SJCRH30 (cell line): Measurements from ENCODE around the gene PUSL1. TPM values are rescaled to one million over a fixed set of nuclear protein-coding genes. Genes with fewer than 3 reads are reported as not detected.
A peak's percentile ranks its signal among the peaks of the same experiment; 100 is the strongest.

Source experiments
- DNase-seq, 2 experiments: peaks; one replicate each; pipeline ENCODE4 v3.0.0-alpha.2; 2015 to 2020
- H3K27ac ChIP-seq: fragments of 250-450 bp; sonication (Bioruptor Pico); 2 replicates; pipeline ENCODE4 v1.5.1; 2020; ENCODE audit warnings: mild to moderate bottlenecking, moderate library complexity
- H3K27me3 ChIP-seq: fragments of 250-450 bp; sonication (Bioruptor Pico); 2 replicates; pipeline ENCODE4 v1.5.1; 2020; ENCODE audit warnings: mild to moderate bottlenecking, moderate library complexity
- H3K36me3 ChIP-seq: fragments of 250-450 bp; sonication (Bioruptor Pico); 2 replicates; pipeline ENCODE4 v1.5.1; 2020; ENCODE audit warnings: mild to moderate bottlenecking, moderate library complexity
- H3K4me1 ChIP-seq: fragments of 250-450 bp; sonication (Bioruptor Pico); 2 replicates; pipeline ENCODE4 v1.5.1; 2020; ENCODE audit warnings: mild to moderate bottlenecking, moderate library complexity
- H3K4me3 ChIP-seq: fragments of 250-450 bp; sonication (Bioruptor Pico); 2 replicates; pipeline ENCODE4 v1.5.1; 2020; ENCODE audit warnings: mild to moderate bottlenecking, moderate library complexity
- H3K9me3 ChIP-seq: fragments of 250-450 bp; sonication (Bioruptor Pico); replicated peaks from 2 replicates; pipeline ENCODE4 v1.5.1; 2020; ENCODE audit warnings: mild to moderate bottlenecking, moderate library complexity
- total RNA-seq: library from RNA; depleted of rRNA; stranded (reverse); fragments of >200 nt; shearing (Covaris generic); gene quantifications from 2 replicates; pipeline ENCODE4 v1.2.3, GENCODE V29; 2014

PUSL1 gene
- total RNA-seq, 1 experiment from 2014 or later, result 25.3 TPM

DNA sequence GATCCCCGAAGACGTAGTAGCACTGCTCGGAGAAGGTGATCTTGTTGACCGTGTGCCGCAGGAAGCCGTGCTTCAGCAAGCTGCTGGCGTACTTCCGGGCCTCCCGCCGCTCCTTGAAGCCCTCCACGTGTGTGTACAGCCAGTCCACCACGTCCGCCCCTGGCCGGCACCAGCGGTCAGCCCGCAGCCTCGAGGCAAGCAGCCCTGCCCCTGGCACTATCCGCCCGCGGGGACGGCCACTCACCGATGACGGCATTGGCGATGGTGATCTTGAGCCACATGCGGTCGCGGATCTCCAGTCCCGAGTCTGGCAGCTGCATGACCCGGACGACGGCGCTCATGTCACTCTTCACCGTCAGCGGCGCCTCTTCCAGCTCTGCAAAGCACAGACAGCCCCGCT, 29.9 kb downstream of the PUSL1 start:
- Histone ChIP-seq H3K9me3 (no peaks in the 10 kb centered on the region), H3K4me1 (no peaks in the 10 kb centered on the region; the same call in 1 of the 2 replicates), H3K36me3 (peaks cover 12% of the 10 kb centered on the region), H3K27me3 (no peaks in the 10 kb centered on the region), H3K27ac (no peak overlapping the region), H3K4me3 (no peak overlapping the region)
- no peak for DNase-seq

DNA sequence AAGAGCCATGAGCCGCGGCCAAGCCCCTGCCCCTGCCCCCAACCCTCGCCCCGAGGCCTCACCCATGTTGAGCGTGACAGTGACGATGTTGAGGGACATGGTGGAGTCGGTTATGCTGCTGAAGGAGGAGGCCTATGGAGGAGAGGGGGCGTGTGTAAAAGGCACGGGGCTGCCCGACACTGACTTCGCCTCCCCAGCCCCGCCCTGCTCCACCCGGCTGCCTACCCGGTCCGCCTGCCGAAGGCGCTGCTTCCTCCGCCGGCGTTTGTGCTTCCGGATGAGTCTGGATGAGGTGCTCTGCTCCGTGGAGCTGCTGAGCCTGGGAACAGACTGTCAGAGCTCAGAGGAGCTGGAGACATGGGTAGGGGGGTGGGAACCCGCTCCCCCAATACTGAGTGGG, 31.8 kb downstream of the PUSL1 start:
- no peaks in the 10 kb centered on the region; the same call in 1 of the 2 replicates for H3K4me1 ChIP-seq
- H3K27ac ChIP-seq, result no peak overlapping the region
- H3K27me3 ChIP-seq, result no peaks in the 10 kb centered on the region
- H3K9me3 ChIP-seq, result no peaks in the 10 kb centered on the region
- H3K36me3 ChIP-seq, result peaks cover 12% of the 10 kb centered on the region
- no peak for DNase-seq
- H3K4me3 ChIP-seq, result no peak overlapping the region

DNA sequence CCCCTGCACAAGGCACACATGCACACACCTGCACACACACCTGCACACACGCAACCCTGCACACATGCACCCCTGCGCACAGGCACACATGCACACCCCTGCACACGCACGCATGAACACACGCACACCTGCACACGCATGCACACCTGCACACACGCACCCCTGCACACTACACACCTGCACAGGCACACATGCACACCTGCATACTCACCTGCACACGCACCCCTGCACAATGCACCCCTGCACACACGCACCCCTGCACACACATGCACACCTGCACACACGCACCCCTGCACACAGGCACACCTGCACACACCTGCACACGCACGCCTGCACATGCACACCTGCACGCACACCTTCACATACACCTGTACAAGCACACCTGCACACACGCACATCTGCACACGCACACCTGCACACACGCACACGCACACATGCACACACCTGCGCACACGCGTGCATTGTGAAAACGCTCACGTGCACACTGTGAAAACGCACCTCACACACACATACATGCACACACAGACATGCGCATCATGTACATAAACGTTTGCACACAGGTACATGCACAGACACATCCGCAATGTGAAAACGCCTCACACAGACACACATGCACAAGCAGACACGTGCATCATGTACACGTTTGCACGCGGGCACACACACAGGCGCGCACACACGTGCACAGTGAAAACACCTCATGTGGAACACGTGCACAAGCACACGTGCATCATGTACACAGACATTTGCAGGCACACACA, 32.6 kb downstream of the PUSL1 start:
- H3K4me3 ChIP-seq, result no peak overlapping the region
- DNase-seq, result no peak
- H3K36me3 ChIP-seq, result peaks cover 12% of the 10 kb centered on the region
- H3K27me3 ChIP-seq, result no peaks in the 10 kb centered on the region
- H3K27ac ChIP-seq, result no peak overlapping the region
- H3K9me3 ChIP-seq, result no peaks in the 10 kb centered on the region
- H3K4me1 ChIP-seq, result no peaks in the 10 kb centered on the region; the same call in 1 of the 2 replicates

DNA sequence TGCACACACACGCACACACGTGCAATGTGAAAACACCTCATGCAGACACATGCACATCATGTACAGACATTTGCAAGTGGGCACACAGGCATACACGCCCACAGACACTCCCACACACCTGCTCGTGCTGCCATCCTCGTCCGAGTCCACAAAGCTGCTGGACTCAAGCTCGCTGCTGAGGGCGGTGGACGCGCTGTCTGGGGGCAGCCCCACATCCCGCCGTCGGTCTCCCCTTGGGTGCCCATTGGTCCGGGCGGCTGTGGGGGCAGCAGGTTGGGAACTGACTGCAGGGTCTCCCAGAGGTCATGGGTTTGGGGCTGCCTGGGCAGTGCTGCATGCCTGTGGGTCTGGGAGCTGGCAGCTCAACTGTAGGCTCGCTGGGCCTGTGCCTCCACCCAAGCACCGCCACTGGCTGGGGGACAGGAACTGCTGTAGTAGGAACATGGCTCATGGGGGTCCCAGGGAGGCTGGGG, 33.2 kb downstream of the PUSL1 start:
- no peaks in the 10 kb centered on the region for H3K9me3 ChIP-seq
- H3K36me3 ChIP-seq, result peaks cover 12% of the 10 kb centered on the region
- no peaks in the 10 kb centered on the region; the same call in 1 of the 2 replicates for H3K4me1 ChIP-seq
- DNase-seq, result no peak
- no peaks in the 10 kb centered on the region for H3K27me3 ChIP-seq
- no peak overlapping the region for H3K4me3 ChIP-seq
- no peak overlapping the region for H3K27ac ChIP-seq

DNA sequence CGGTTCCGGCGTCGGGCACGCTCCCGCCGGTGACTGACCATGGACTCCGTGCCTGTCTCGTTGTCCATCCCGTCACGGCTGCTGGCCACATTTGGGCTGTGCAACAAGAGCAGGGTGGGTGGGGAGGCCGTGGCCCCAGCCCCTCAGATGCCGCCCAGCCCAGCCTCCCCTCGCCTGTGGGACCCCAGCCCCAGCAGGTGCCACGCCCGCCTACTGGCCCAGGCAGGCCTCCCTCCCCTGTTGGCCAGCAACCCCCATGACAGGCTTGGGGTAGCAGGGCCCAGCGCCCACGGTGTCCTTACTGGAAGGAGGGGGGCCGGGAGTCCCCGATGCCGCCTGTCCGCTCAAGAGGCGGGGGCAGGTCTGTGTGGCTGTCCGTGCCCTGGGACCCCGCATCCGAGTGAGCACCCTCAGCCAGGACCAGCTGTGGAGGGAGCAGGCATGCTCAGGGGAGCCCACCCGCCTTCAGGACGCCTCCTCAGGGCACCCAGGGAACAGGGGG, 33.7 kb downstream of the PUSL1 start:
- Histone ChIP-seq H3K27me3 (no peaks in the 10 kb centered on the region), H3K4me1 (no peaks in the 10 kb centered on the region; the same call in 1 of the 2 replicates), H3K9me3 (no peaks in the 10 kb centered on the region), H3K4me3 (no peak overlapping the region), H3K27ac (no peak overlapping the region), H3K36me3 (peaks cover 12% of the 10 kb centered on the region)
- no peak for DNase-seq

DNA sequence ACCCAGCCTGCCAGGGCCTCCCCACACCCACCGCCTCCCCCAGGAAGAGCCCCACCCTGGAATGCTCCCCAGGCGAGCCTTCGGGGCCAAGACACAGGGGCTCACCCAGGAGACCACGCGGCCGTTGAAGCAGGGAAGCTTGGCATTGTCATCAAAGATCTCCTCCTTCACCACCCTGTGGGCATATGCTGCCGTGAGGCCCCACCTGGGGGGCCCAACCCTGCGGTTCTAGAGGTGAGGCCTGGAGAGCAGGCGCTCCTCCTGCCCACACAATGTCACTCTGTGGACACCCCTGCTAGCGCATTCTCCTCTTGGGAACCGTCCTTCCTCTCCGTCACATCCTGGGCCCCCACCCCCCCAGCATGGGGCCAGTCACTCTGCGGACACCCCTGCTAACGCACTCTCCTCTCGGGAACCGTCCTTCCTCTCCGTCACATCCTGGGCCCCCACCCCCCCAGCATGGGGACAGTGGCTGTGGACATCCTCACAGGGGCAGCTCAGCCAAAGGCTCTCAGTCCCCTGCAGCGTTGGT, 34.3 kb downstream of the PUSL1 start:
- H3K4me3 ChIP-seq, result no peak overlapping the region
- DNase-seq, result no peak

DNA sequence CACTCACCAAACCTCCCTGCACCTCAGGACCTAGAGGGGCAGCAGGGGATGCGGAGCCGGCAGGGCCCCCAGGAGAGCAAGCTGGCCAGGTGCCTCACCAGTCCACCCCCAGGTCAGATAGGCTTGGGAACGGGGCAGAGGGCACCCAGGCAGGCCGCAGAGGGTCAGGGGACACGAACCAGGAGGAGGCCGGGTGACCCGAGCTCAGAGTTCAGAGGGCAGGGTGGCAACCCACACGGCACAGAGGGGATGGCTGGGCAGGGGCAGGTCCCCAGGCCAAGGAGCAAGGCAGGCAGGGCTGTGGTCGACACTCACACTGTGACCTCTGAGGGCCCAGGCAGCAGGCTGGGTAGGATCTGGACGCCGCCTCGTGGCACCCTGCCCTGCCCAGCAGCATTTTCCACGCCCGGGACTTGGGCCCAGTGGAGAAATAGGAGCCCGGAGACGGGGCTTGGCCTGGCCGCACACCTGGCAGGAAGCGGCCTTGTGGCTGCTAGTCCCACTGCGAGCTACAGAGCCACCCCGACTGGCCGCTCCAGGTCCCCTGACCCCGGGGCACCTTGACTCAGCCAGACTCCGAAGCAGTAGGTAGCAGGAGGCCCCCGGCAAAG, 35.5 kb downstream of the PUSL1 start:
- Histone ChIP-seq H3K9me3 (no peaks in the 10 kb centered on the region), H3K36me3 (peaks cover 6% of the 10 kb centered on the region; the same call in 1 of the 2 replicates), H3K27me3 (no peaks in the 10 kb centered on the region), H3K4me3 (no peak overlapping the region), H3K27ac (no peak overlapping the region), H3K4me1 (no peaks in the 10 kb centered on the region; the same call in 1 of the 2 replicates)
- no peak for DNase-seq

More for the DNA sequence above, 34.3 kb downstream of the PUSL1 start:
- no peaks in the 10 kb centered on the region; the same call in 1 of the 2 replicates for H3K4me1 ChIP-seq
- H3K9me3 ChIP-seq, result no peaks in the 10 kb centered on the region
- no peak overlapping the region for H3K27ac ChIP-seq
- peaks cover 12% of the 10 kb centered on the region for H3K36me3 ChIP-seq
- H3K27me3 ChIP-seq, result no peaks in the 10 kb centered on the region

DNA sequence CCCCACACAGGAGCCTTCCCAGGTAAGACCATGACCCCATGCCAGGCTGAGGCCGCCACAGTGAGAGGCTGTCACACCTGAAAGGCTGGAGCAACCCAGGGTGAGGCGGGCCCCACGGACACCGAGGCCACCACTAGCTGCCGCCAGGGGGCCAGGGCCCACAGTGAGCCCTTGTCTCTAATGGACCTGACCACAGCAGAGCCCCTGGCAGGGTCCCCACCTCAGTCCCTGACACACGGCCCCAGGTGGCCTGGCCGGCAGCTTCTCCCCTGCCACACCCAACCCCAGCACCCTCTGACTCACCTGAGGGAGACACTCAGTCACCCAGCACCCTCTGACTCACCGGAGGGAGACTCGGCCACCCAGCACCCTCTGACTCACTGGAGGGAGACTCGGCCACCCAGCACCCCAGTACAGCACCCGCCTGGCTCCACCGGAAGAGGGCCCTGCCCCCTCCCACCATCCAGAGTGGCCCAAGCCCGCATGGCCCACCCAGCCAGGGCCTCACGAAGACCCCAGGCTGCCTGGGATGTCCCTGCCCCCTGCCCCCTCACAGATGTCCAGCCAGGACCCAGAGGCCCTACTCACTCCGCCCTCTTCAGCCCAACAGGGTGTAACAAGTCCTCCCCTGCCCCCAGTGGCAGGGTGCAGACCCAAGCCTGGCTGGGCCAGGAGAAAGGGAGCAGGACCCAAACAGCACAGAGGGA, 36.4 kb downstream of the PUSL1 start:
- Histone ChIP-seq H3K27ac (no peak overlapping the region), H3K9me3 (no peaks in the 10 kb centered on the region), H3K27me3 (no peaks in the 10 kb centered on the region), H3K4me1 (no peaks in the 10 kb centered on the region; the same call in 1 of the 2 replicates), H3K4me3 (no peak overlapping the region), H3K36me3 (peaks cover 6% of the 10 kb centered on the region; the same call in 1 of the 2 replicates)
- DNase-seq, result no peak

DNA sequence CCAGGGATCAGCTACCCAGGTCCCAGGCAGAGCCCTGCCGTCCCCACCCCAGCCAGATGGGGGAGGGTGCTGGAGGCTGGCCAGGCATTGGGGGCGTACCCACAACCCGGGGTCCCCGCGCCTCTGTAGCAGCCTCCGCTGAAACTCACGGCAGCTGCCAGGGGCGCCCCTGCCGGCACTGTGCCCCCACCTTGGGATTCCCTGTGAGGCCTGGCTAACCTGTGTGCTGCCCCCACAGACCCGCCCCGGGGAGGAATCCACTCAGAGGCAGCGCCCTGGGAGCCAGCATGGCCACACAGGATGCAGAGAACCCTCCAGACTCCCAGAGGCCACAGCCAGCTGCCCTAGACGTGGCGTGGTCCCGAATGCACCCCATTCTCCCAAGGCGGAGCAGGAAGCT, 37.0 kb downstream of the PUSL1 start:
- peaks cover 6% of the 10 kb centered on the region; the same call in 1 of the 2 replicates for H3K36me3 ChIP-seq
- no peak overlapping the region for H3K4me3 ChIP-seq
- no peaks in the 10 kb centered on the region for H3K27me3 ChIP-seq
- no peaks in the 10 kb centered on the region for H3K9me3 ChIP-seq
- H3K4me1 ChIP-seq, result no peaks in the 10 kb centered on the region; the same call in 1 of the 2 replicates
- H3K27ac ChIP-seq, result no peak overlapping the region
- DNase-seq, result no peak

DNA sequence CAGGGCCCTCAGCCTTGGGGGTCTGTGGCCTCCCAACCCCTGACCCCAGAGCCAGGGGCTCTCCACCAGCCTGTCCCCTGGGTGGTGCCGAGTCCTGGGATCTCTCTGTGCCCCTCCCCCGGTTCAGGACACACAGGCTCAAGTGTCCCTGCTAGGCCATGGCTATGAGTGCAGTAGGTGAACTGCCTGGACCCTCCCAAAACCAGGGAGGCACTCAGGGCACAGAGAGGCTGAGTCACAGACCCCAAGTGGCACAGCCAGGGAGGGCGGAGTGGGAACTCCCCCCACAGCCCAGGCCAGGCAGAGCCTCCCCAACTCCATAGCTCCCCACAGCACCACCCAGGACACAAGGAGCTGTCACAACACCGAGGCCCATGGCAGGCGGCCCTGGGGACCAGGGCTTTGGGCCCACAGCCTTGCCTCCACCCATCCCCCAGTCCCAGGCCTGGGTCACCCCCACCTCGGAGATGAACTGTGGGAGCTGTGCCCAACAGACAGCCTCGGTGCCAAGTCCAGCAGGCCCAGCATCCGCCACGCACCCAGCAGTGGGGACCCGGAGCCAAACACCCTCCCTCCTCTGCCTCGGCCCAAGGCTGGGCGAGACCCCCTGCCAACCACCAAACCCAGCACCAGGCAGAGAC, 37.6 kb downstream of the PUSL1 start:
- H3K4me1 ChIP-seq, result no peaks in the 10 kb centered on the region; the same call in 1 of the 2 replicates

DNA sequence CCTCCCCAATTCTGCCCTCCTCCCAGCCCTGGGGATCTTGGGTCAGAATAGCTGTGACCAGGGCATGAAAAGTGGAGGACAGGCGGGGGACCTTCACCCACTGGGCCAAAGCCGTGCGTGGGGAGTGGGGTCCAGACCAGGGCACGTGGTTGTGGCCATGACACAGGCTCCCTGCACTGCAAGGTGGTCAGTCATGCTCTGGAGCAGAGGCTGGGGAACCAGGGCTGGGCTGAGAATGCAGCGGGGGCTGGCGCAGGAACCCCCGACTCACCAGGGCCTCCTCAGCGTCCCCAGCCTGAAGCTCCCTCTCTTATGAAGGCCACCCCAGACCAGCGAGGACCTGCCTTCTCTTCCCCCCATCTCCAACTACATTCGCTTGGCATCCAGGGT, 38.1 kb downstream of the PUSL1 start:
- Histone ChIP-seq H3K4me3 (no peak overlapping the region), H3K4me1 (peaks cover 2% of the 10 kb centered on the region), H3K27me3 (no peaks in the 10 kb centered on the region), H3K9me3 (no peaks in the 10 kb centered on the region), H3K36me3 (no peaks in the 10 kb centered on the region), H3K27ac (no peak overlapping the region)
- no peak for DNase-seq

More for the DNA sequence above, 37.6 kb downstream of the PUSL1 start:
- Histone ChIP-seq H3K27me3 (no peaks in the 10 kb centered on the region), H3K4me3 (no peak overlapping the region), H3K9me3 (no peaks in the 10 kb centered on the region), H3K36me3 (peaks cover 3% of the 10 kb centered on the region; the same call in 1 of the 2 replicates), H3K27ac (no peak overlapping the region)
- DNase-seq, result no peak

DNA sequence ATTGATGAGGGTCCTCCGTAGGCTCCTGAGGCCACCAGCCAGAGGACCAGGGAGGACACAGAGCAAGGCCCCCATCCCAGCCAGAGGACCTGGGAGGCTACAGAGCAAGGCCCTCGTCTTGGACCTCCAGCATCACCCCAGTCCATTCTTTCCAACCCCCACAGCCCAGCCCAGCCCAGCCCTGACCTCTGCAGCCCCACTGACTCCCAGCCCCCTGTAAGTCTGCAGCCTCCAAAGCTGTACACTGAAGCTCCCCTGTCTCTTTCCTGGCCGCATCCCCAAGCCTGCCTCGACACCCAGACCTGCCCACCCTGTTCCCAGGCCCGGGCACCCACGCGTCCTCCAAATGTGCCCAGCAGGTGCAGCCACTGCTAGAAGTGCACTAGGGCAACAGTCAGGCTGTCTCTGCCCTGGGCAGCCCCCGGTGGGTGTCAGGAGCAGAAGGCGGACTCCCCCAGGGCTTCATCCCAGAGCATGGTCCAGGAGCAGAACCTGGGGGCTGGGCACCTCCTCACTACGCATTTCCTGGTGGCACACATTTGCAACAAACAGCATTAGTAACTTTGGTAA, 38.7 kb downstream of the PUSL1 start:
- no peak for DNase-seq
- no peak overlapping the region for H3K27ac ChIP-seq
- no peak overlapping the region; the same call in 1 of the 2 replicates for H3K4me3 ChIP-seq
- no peaks in the 10 kb centered on the region for H3K9me3 ChIP-seq
- H3K4me1 ChIP-seq, result peaks cover 8% of the 10 kb centered on the region
- no peaks in the 10 kb centered on the region for H3K27me3 ChIP-seq
- no peaks in the 10 kb centered on the region for H3K36me3 ChIP-seq

DNA sequence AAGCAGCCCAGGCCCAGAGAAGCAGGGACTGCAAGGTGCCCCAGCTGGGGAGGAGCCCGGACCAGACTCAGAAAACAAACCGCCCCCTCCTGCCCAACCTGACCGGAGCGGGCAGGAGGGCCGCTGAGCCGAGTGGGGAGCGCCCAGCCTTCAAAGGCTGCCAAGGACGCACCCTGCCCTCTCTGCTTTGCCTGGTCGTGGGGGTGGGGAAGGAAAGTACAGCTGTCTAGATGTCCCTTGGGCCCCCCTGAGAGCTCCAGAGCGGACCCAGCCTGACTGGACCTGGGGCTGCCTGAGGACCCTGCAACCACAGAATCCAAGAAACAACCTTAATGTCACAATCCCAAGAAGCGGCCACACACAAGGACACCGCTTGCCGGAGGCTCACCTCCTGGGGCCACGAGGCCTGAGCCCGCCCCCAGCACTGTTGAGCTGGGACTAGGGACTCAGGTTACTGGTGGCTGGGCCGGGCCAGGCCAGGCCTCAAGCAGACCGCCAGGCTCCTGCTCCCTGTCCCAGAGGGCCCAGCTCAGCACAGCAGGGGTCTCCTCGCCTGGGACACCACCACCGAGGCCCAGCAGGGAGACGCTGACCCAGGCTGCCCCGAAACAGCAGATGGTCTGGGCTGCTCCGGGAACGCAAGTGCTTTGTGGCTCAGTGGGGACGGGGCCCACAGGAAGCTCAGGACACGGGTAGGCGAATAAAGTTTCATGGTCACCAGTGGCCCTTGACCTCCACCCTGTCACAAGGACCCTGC, 39.4 kb downstream of the PUSL1 start:
- peak; percentile 58 to 71 for DNase-seq
- no peaks in the 10 kb centered on the region for H3K27me3 ChIP-seq
- peaks cover 15% of the 10 kb centered on the region for H3K4me1 ChIP-seq
- no peak overlapping the region for H3K27ac ChIP-seq
- H3K36me3 ChIP-seq, result no peaks in the 10 kb centered on the region
- H3K9me3 ChIP-seq, result no peaks in the 10 kb centered on the region
- peak overlapping the region; percentile 78 for H3K4me3 ChIP-seq
